ENCODE results near the gene TMEM141. TPM values are rescaled to one million over a fixed set of nuclear protein-coding genes. Genes with fewer than 3 reads are reported as not detected.

Gene TMEM141
- total RNA-seq, 1 experiment from 2014 or later = 20.5 TPM

DNA sequence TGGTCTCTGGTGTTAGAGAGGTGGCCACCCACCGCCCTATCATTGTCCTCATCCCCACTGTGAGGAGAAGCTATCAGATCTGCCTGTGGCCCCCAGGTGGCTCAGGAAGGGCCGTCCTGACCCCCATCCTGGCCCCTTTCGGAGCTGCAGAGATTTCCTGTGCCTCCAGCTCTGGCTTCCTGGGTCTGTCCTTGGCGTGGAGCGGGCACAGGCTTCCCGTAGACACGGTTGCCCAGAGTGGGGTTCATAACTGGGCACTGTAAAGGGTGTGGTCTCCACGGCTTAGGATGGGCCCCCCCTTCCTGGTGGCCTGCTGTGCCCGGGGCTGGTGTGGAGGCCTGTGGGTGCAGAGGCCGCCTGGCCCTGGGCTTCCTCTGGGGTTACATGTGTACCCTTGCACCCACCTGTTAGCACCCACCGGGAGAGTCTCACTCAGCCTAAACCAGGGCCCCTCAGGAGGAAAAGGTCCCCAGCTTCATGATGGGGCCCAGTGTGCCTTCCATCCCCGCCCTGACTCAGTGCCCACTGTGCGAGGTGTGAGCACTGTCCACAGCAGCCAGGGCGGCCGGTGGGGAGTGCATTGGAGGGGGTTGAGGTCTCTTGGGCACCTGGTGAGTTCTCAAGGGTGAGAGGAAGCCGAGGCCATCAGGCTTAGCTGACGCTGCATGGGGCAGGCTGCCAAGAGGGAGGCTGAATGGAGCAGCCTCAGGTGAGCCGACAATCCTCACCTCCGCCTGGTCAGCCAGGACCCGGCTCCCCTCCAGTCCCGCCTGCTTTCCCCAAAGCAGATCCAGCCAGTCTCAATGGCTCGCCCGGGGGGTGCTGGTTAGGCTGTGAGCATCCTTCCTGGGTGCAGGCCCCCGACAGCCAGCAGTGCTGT is 35.8 kb downstream of the TMEM141 start:
- Histone ChIP-seq H3K4me2 (ENCODE audit: low read depth, low read length, poor library complexity, severe bottlenecking) (no peak overlapping the region), H3K4me3 (ENCODE audit: low read length) (no peak overlapping the region), H3K9me2 (replicated peaks; ENCODE audit: insufficient read depth, low read length) (no peaks in the 10 kb centered on the region), H4K20me1 (ENCODE audit: insufficient read depth, low read depth, low read length) (no peaks in the 10 kb centered on the region), H3K4me1 (ENCODE audit: low read length) (no peaks in the 10 kb centered on the region), H2AFZ (ENCODE audit: low read length) (no peak overlapping the region), H3K79me2 (ENCODE audit: low read length) (no peaks in the 10 kb centered on the region), H3K9me3 (ENCODE audit: low read length) (no peaks in the 10 kb centered on the region), H3K9ac (ENCODE audit: low read length) (no peak overlapping the region), H3K27ac (ENCODE audit: low read length) (no peak overlapping the region), H3K36me3 (ENCODE audit: insufficient read depth, low read length) (no peaks in the 10 kb centered on the region), H3K27me3 (ENCODE audit: low read length) (no peaks in the 10 kb centered on the region)
- DNase-seq = no peak

DNA sequence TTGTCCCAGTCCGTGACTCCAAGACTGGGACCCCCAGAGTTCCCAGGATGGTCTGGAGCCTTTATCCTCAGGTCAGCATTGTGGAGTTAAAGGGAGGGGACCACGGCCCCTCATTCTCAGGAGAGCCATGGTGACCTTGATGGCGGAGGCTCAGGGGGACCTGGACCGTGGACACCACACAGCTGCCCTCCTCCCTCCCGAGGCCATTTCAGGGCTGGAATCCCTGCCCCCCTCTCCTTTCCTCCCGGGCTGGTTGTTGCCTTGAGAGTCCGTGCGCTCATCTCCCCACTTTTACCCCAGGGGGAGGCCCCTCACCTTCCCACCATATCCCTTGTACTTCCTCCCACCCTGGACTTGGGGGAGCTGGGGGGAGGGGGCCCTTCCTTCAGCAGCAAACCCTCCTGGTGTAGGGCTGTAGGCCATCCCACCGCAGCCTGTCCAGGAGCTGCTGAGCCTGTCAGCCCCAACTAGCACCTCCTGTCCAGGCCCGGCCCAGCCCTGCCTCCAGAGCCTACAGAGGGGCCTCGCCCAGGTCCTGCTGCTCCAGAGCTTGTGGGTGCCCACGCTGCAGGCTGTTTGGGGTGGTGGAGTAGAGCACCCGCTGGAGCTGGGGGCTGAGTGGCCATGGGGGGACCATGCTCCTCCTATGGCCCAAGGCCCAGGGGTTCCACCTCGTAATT is 36.8 kb downstream of the TMEM141 start:
- Histone ChIP-seq H4K20me1 (ENCODE audit: insufficient read depth, low read depth, low read length) (no peaks in the 10 kb centered on the region), H3K4me1 (ENCODE audit: low read length) (no peaks in the 10 kb centered on the region), H3K27ac (ENCODE audit: low read length) (no peak overlapping the region), H3K27me3 (ENCODE audit: low read length) (no peaks in the 10 kb centered on the region), H3K9me3 (ENCODE audit: low read length) (no peaks in the 10 kb centered on the region), H3K79me2 (ENCODE audit: low read length) (no peaks in the 10 kb centered on the region), H3K9ac (ENCODE audit: low read length) (no peak overlapping the region), H3K36me3 (ENCODE audit: insufficient read depth, low read length) (no peaks in the 10 kb centered on the region), H2AFZ (ENCODE audit: low read length) (no peak overlapping the region), H3K4me3 (ENCODE audit: low read length) (no peak overlapping the region), H3K4me2 (ENCODE audit: low read depth, low read length, poor library complexity, severe bottlenecking) (no peak overlapping the region), H3K9me2 (replicated peaks; ENCODE audit: insufficient read depth, low read length) (no peaks in the 10 kb centered on the region)
- DNase-seq = no peak

DNA sequence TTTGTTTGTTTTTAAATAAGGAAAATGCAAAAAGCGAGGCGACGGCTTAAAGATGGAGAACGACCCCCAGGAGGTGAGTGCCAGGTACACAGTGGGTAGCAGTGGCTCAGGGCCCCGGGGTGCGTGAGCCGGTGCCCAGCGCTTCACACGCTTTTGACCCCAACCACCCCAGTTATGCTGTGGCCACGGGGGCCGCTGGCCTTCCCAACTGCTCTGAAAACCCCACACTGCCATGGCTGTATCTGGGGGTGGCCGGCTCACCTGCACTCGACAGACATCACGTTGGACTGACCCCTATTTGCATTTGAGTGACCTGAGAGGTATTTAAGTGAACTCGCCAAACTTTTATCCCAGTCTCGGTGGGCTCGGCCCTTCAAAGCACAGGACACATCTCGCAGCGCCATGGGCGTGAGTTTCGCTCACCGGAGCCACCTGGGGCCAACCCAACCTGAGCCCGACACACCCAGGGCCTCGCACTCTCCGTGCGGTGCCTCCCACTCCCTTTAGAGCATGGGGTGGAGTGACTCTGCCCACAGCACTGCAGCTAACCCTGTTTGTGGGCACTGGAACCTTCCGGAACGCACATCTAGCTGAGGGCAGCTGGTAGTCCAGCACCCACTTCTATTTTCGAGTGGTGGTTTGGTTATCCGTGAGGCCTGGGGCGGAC is 37.5 kb downstream of the TMEM141 start:
- no peaks in the 10 kb centered on the region for H3K4me1 ChIP-seq (ENCODE audit: low read length)
- H3K27ac ChIP-seq (ENCODE audit: low read length) = no peak overlapping the region
- H3K79me2 ChIP-seq (ENCODE audit: low read length) = no peaks in the 10 kb centered on the region
- no peak overlapping the region for H3K4me3 ChIP-seq (ENCODE audit: low read length)
- H3K9ac ChIP-seq (ENCODE audit: low read length) = no peak overlapping the region
- no peaks in the 10 kb centered on the region for H3K36me3 ChIP-seq (ENCODE audit: insufficient read depth, low read length)
- no peaks in the 10 kb centered on the region for H3K27me3 ChIP-seq (ENCODE audit: low read length)
- no peaks in the 10 kb centered on the region for H4K20me1 ChIP-seq (ENCODE audit: insufficient read depth, low read depth, low read length)
- no peak for DNase-seq
- H2AFZ ChIP-seq (ENCODE audit: low read length) = no peak overlapping the region
- H3K4me2 ChIP-seq (ENCODE audit: low read depth, low read length, poor library complexity, severe bottlenecking) = no peak overlapping the region
- H3K9me2 ChIP-seq (replicated peaks; ENCODE audit: insufficient read depth, low read length) = no peaks in the 10 kb centered on the region
- no peaks in the 10 kb centered on the region for H3K9me3 ChIP-seq (ENCODE audit: low read length)

DNA sequence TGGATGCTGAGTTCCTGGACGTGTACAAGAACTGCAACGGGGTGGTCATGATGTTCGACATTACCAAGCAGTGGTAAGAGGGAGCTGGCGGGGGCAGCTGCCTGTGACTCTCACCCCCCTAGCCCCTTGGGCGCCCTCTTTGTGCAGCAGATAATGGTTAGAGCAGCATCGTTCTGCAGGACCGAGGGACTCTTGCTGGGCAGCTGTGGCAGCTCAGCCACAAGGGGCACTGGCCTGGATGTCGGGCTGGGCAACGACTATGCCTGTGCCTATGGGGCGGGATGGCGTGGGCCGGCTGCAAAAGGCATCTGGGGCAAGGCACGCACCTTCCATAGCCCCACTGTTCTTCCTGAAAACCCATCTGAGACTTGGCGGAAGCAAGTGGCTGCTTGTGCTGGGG is 38.3 kb downstream of the TMEM141 start:
- no peak overlapping the region for H3K4me3 ChIP-seq (ENCODE audit: low read length)
- H3K4me1 ChIP-seq (ENCODE audit: low read length) = no peaks in the 10 kb centered on the region
- no peaks in the 10 kb centered on the region for H3K9me3 ChIP-seq (ENCODE audit: low read length)
- H2AFZ ChIP-seq (ENCODE audit: low read length) = no peak overlapping the region
- no peaks in the 10 kb centered on the region for H3K36me3 ChIP-seq (ENCODE audit: insufficient read depth, low read length)
- no peaks in the 10 kb centered on the region for H3K9me2 ChIP-seq (replicated peaks; ENCODE audit: insufficient read depth, low read length)
- no peak overlapping the region for H3K4me2 ChIP-seq (ENCODE audit: low read depth, low read length, poor library complexity, severe bottlenecking)
- H3K79me2 ChIP-seq (ENCODE audit: low read length) = no peaks in the 10 kb centered on the region
- H3K27me3 ChIP-seq (ENCODE audit: low read length) = no peaks in the 10 kb centered on the region
- DNase-seq = no peak
- H3K9ac ChIP-seq (ENCODE audit: low read length) = no peak overlapping the region
- no peaks in the 10 kb centered on the region for H4K20me1 ChIP-seq (ENCODE audit: insufficient read depth, low read depth, low read length)
- H3K27ac ChIP-seq (ENCODE audit: low read length) = no peak overlapping the region

DNA sequence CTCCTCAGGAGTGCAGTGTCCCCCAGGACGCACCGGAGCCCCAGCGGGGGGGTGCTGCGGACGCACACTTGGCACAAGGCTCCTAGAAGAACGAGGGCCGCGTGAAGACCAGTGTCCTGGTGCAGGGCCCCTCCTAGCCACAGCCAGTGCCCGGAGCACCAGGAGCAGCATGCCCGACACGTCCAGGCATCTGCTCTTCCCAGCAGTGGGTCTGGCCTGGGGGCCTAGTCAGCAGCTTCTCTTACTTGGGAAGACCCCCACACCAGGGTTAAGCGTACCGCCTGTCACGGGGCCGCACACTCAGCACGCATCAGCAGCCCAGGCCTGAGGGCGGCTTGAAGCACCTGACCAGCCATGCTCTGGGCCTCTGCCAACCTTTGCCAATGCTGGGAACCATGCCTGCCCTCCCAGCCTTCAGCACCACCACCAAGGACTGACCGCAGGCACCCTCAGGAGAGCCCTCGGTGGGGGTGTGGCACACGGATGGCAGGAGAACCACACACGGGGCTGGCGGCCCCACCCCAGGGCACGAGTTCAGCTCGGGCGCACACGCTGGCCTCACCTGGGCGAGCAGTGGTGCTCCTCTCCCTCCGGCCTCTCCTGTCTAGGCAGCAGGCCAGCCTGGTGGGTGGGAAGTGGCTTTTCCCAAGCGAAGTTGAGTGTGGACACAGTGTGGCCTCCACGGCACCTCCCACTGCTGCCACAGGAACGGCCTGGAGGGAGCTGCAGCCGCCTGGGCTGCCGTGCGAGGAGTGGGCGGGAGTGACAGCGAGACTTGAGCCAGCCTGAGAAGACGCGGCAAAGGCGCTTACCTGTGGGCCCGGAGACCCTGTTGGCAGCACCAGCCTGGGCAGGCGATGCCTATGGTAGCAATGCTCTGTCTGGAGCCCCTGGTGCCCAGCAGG is 39.1 kb downstream of the TMEM141 start:
- DNase-seq = no peak
- Histone ChIP-seq H3K4me3 (ENCODE audit: low read length) (no peak overlapping the region), H3K9ac (ENCODE audit: low read length) (no peak overlapping the region), H2AFZ (ENCODE audit: low read length) (no peak overlapping the region), H3K27me3 (ENCODE audit: low read length) (no peaks in the 10 kb centered on the region), H3K9me3 (ENCODE audit: low read length) (no peaks in the 10 kb centered on the region), H3K4me1 (ENCODE audit: low read length) (no peaks in the 10 kb centered on the region), H3K4me2 (ENCODE audit: low read depth, low read length, poor library complexity, severe bottlenecking) (no peak overlapping the region), H4K20me1 (ENCODE audit: insufficient read depth, low read depth, low read length) (no peaks in the 10 kb centered on the region), H3K27ac (ENCODE audit: low read length) (no peak overlapping the region), H3K36me3 (ENCODE audit: insufficient read depth, low read length) (no peaks in the 10 kb centered on the region), H3K9me2 (replicated peaks; ENCODE audit: insufficient read depth, low read length) (no peaks in the 10 kb centered on the region), H3K79me2 (ENCODE audit: low read length) (no peaks in the 10 kb centered on the region)

DNA sequence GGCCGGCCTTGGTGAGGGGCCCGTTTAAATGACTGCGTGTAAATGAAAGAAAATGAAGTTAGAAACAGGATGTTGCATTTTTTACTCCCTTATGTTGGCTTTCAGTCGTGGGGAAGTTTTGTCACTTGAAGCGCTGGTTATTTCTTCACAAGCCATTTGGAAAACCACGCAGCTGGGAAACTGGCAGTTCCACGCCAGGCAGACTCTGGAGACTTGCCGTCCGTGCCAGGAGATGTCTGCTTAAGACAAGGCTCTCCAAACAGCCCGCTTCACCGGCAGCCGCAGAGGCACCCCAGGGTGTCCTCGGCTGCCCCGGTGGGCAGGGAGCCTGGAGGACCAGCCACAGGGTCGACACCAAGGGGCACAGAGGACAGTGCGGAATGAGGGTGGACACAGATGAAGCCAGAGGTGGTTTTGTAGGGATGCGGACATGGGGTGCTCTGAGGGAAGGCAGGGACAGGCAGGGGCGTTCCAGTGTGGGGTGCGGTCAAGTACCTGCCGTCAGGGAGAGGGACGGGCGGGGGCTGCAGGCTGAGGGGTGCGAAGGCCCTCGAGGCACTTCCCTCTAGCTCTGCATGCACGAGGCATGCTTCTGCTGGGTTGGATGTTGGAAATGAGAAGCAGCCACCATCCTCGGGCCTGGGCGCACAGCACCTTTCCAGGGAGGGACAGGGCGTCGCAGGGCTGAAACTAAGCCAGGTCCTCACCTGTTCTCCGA is 40.0 kb downstream of the TMEM141 start:
- Histone ChIP-seq H3K27me3 (ENCODE audit: low read length) (no peaks in the 10 kb centered on the region), H2AFZ (ENCODE audit: low read length) (no peak overlapping the region), H3K9me2 (replicated peaks; ENCODE audit: insufficient read depth, low read length) (no peaks in the 10 kb centered on the region), H3K36me3 (ENCODE audit: insufficient read depth, low read length) (no peaks in the 10 kb centered on the region), H3K27ac (ENCODE audit: low read length) (no peak overlapping the region), H3K9ac (ENCODE audit: low read length) (no peak overlapping the region), H4K20me1 (ENCODE audit: insufficient read depth, low read depth, low read length) (no peaks in the 10 kb centered on the region), H3K4me2 (ENCODE audit: low read depth, low read length, poor library complexity, severe bottlenecking) (no peak overlapping the region), H3K4me3 (ENCODE audit: low read length) (no peak overlapping the region), H3K4me1 (ENCODE audit: low read length) (no peaks in the 10 kb centered on the region), H3K9me3 (ENCODE audit: low read length) (no peaks in the 10 kb centered on the region), H3K79me2 (ENCODE audit: low read length) (no peaks in the 10 kb centered on the region)
- DNase-seq = no peak

DNA sequence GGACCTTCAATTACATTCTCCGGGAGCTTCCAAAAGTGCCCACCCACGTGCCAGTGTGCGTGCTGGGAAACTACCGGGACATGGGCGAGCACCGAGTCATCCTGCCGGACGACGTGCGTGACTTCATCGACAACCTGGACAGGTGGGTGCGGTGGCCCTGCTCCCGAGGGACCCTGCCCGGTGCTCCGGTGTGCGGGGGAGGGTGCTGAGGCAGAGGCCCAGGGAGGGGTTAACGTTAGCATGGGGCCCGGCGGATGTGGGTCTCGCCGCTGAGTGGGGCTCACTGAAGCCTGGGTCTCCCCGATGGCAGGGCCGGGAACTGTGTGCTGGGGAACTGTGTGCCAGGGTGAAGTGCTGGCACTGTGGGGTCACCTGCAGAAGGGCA is 40.6 kb downstream of the TMEM141 start:
- Histone ChIP-seq H3K9ac (ENCODE audit: low read length) (no peak overlapping the region), H3K9me2 (replicated peaks; ENCODE audit: insufficient read depth, low read length) (no peaks in the 10 kb centered on the region), H3K9me3 (ENCODE audit: low read length) (no peaks in the 10 kb centered on the region), H4K20me1 (ENCODE audit: insufficient read depth, low read depth, low read length) (no peaks in the 10 kb centered on the region), H3K79me2 (ENCODE audit: low read length) (no peaks in the 10 kb centered on the region), H2AFZ (ENCODE audit: low read length) (no peak overlapping the region), H3K36me3 (ENCODE audit: insufficient read depth, low read length) (no peaks in the 10 kb centered on the region), H3K4me1 (ENCODE audit: low read length) (no peaks in the 10 kb centered on the region), H3K27ac (ENCODE audit: low read length) (no peak overlapping the region), H3K4me3 (ENCODE audit: low read length) (no peak overlapping the region), H3K4me2 (ENCODE audit: low read depth, low read length, poor library complexity, severe bottlenecking) (no peak overlapping the region), H3K27me3 (ENCODE audit: low read length) (no peaks in the 10 kb centered on the region)
- DNase-seq = no peak
